DOHH2 (cell line): Measurements from ENCODE around the gene CMSS1.

ENCODE experiments used
- H3F3A ChIP-seq: fragments of 200-600 bp; sonication (generic), shearing (Covaris generic); 2 replicates; pipeline ENCODE4 v1.6.0; 2016; ENCODE audit warnings: antibody characterized with exemption, mild to moderate bottlenecking; ENCODE audit not compliant: control insufficient read depth, insufficient read depth
- H3K27ac ChIP-seq: fragments of 200-600 bp; sonication (generic); 2 replicates; pipeline ENCODE4 v1.5.1; 2014; ENCODE audit warnings: low read depth, mild to moderate bottlenecking, low read length, moderate library complexity
- H3K27me3 ChIP-seq: fragments of 200-600 bp; sonication (generic); 2 replicates; pipeline ENCODE4 v1.6.1; 2014; ENCODE audit warnings: mild to moderate bottlenecking, low read length, mixed read lengths; ENCODE audit not compliant: control insufficient read depth
- H3K36me3 ChIP-seq: fragments of 200-600 bp; sonication (generic); 2 replicates; pipeline ENCODE4 v1.6.1; 2014; ENCODE audit warnings: mild to moderate bottlenecking, low read length, moderate library complexity, mixed read lengths; ENCODE audit not compliant: control insufficient read depth
- H3K4me1 ChIP-seq: fragments of 200-600 bp; sonication (generic); 2 replicates; pipeline ENCODE4 v1.6.1; 2014; ENCODE audit warnings: mild to moderate bottlenecking, low read length, mixed read lengths; ENCODE audit not compliant: control insufficient read depth
- H3K4me2 ChIP-seq: fragments of 200-600 bp; sonication (generic); 2 replicates; pipeline ENCODE4 v1.6.0; 2014; ENCODE audit warnings: mild to moderate bottlenecking, low read length, moderate library complexity
- H3K4me3 ChIP-seq: fragments of 200-600 bp; sonication (generic); 2 replicates; pipeline ENCODE4 v1.5.1; 2014; ENCODE audit warnings: mild to moderate bottlenecking, low read length, mixed read lengths
- H3K79me2 ChIP-seq: fragments of 200-600 bp; sonication (generic); 2 replicates; pipeline ENCODE4 v1.6.1; 2014; ENCODE audit warnings: mild to moderate bottlenecking, low read length, mixed read lengths; ENCODE audit not compliant: control insufficient read depth
- H3K9me2 ChIP-seq: fragments of 200-600 bp; sonication (generic); replicated peaks from 2 replicates; pipeline ENCODE4 v1.6.1; 2014; ENCODE audit warnings: mild to moderate bottlenecking, low read length, mixed read lengths; ENCODE audit not compliant: control insufficient read depth
- H3K9me3 ChIP-seq: fragments of 200-600 bp; sonication (generic); 2 replicates; pipeline ENCODE4 v1.6.1; 2014; ENCODE audit warnings: antibody characterized with exemption, low read length, mixed read lengths; ENCODE audit not compliant: control insufficient read depth, insufficient read depth
- H4K20me1 ChIP-seq: fragments of 200-600 bp; sonication (generic); 2 replicates; pipeline ENCODE4 v1.6.0; 2014; ENCODE audit warnings: low read depth, mild to moderate bottlenecking, antibody characterized with exemption, low read length, moderate library complexity; ENCODE audit not compliant: control insufficient read depth, insufficient read depth
- EZH2phosphoT487 ChIP-seq: fragments of 200-600 bp; sonication (generic); IDR thresholded peaks from 2 replicates; pipeline ENCODE4 v1.6.1; 2017; ENCODE audit warnings: borderline replicate concordance, mild to moderate bottlenecking, antibody characterized with exemption, low read length, moderate library complexity, mixed read lengths
- TF ChIP-seq, protein P1 (sequence below): fragments of 200-600 bp; sonication (generic); IDR thresholded peaks from one replicate; pipeline ENCODE4 v1.5.1; 2014; ENCODE audit warnings: antibody characterized with exemption, mild to moderate bottlenecking, low read depth, low read length; ENCODE audit not compliant: poor library complexity, severe bottlenecking

CMSS1 gene

GRCh38 chr3:100082714-100083113 lies 265.1 kb downstream of the CMSS1 start:
- Histone ChIP-seq H3K9me3 (no peaks in the 10 kb centered on the region), H3K27ac (no peak overlapping the region), H3K9me2 (no peaks in the 10 kb centered on the region), H3K4me1 (0 out of 2 replicates have a peak, but pooled peaks cover 2% of the 10 kb centered on the region), H3K4me3 (no peak overlapping the region), H3F3A (no peaks in the 10 kb centered on the region), H3K79me2 (no peaks in the 10 kb centered on the region), H3K4me2 (no peak overlapping the region), H3K36me3 (no peaks in the 10 kb centered on the region), H3K27me3 (no peaks in the 10 kb centered on the region), H4K20me1 (no peaks in the 10 kb centered on the region)
- no peak for TF ChIP-seq EZH2phosphoT487

GRCh38 chr3:100083209-100083608 lies 265.5 kb downstream of the CMSS1 start:
- H3K9me3 ChIP-seq, result no peaks in the 10 kb centered on the region
- no peaks in the 10 kb centered on the region for H4K20me1 ChIP-seq
- 0 out of 2 replicates have a peak, but pooled peaks cover 2% of the 10 kb centered on the region for H3K4me1 ChIP-seq
- no peaks in the 10 kb centered on the region for H3K79me2 ChIP-seq
- H3K9me2 ChIP-seq, result no peaks in the 10 kb centered on the region
- TF ChIP-seq EZH2phosphoT487, result no peak
- TF ChIP-seq, protein P1, sequence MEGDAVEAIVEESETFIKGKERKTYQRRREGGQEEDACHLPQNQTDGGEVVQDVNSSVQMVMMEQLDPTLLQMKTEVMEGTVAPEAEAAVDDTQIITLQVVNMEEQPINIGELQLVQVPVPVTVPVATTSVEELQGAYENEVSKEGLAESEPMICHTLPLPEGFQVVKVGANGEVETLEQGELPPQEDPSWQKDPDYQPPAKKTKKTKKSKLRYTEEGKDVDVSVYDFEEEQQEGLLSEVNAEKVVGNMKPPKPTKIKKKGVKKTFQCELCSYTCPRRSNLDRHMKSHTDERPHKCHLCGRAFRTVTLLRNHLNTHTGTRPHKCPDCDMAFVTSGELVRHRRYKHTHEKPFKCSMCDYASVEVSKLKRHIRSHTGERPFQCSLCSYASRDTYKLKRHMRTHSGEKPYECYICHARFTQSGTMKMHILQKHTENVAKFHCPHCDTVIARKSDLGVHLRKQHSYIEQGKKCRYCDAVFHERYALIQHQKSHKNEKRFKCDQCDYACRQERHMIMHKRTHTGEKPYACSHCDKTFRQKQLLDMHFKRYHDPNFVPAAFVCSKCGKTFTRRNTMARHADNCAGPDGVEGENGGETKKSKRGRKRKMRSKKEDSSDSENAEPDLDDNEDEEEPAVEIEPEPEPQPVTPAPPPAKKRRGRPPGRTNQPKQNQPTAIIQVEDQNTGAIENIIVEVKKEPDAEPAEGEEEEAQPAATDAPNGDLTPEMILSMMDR, result no peak
- H3F3A ChIP-seq, result no peaks in the 10 kb centered on the region
- H3K4me3 ChIP-seq, result no peak overlapping the region
- H3K36me3 ChIP-seq, result no peaks in the 10 kb centered on the region
- H3K27ac ChIP-seq, result no peak overlapping the region
- no peaks in the 10 kb centered on the region for H3K27me3 ChIP-seq
- H3K4me2 ChIP-seq, result no peak overlapping the region

DNA sequence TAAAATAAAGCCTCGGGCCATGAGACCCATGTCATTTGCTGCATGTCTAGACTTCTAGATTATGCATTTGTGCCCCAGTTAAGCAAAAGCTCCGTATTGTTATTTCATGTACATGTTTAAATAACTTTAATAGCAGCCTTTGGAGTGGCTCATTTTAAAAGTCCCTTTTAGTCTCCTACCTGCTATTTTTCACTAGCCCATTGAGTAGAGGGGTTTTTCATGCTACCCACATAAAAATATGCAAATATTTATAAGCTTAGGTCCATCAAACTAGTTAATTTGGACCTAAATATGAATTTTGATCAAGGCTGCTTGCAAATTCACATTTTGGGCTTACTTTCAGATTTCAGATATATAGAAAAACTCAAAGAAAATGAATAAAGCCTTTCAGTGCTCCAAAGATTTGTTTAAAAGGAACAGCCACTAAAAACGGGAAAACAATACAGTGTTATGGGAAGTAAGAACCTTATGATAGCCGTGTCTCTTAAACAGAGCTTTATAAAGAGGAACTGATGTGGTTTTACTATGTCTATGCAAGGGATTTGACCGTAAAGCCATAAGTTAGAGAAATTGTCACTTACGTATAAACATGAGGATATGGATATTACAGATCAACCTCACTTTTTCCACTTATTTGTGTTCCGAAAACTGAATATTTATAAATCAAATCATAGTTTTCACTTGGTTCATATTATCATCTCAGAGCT lies 266.6 kb downstream of the CMSS1 start:
- no peaks in the 10 kb centered on the region for H3K27me3 ChIP-seq
- no peaks in the 10 kb centered on the region for H3F3A ChIP-seq
- no peak overlapping the region for H3K27ac ChIP-seq
- no peaks in the 10 kb centered on the region for H3K36me3 ChIP-seq
- H3K9me3 ChIP-seq, result no peaks in the 10 kb centered on the region
- H3K4me1 ChIP-seq, result 0 out of 2 replicates have a peak, but pooled peaks cover 2% of the 10 kb centered on the region
- H4K20me1 ChIP-seq, result no peaks in the 10 kb centered on the region
- H3K4me2 ChIP-seq, result no peak overlapping the region
- H3K79me2 ChIP-seq, result no peaks in the 10 kb centered on the region
- TF ChIP-seq, protein P1, result no peak
- TF ChIP-seq EZH2phosphoT487, result no peak
- no peaks in the 10 kb centered on the region for H3K9me2 ChIP-seq
- H3K4me3 ChIP-seq, result no peak overlapping the region

DNA sequence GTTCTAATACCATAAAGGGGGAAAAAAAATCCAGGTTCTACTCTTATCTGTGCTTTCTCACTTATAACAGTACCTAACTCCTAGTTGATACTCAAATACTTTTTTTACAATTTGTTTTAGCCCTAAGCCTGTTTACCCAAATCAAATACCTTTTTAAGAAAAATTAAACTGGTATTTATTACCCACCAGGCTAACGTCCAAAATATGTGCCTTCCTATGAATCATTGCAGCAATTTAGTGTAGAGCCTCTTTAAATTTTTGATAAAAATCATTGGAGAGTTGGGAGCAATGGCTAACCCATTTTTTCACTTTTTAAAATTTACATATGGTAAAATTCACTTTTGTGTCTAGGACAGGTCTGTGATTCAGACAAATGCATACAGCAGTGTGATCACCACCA lies 268.7 kb downstream of the CMSS1 start:
- H3K36me3 ChIP-seq, result no peaks in the 10 kb centered on the region
- H3K4me2 ChIP-seq, result no peak overlapping the region
- 0 out of 2 replicates have a peak, but pooled peaks cover 2% of the 10 kb centered on the region for H3K4me1 ChIP-seq
- no peak for TF ChIP-seq EZH2phosphoT487
- TF ChIP-seq, protein P1, result no peak
- no peak overlapping the region for H3K4me3 ChIP-seq
- no peaks in the 10 kb centered on the region for H3F3A ChIP-seq
- no peaks in the 10 kb centered on the region for H3K9me2 ChIP-seq
- H3K27me3 ChIP-seq, result no peaks in the 10 kb centered on the region
- no peak overlapping the region for H3K27ac ChIP-seq
- no peaks in the 10 kb centered on the region for H3K79me2 ChIP-seq
- H3K9me3 ChIP-seq, result no peaks in the 10 kb centered on the region
- H4K20me1 ChIP-seq, result no peaks in the 10 kb centered on the region
